Measurements from ENCODE around the gene ASCL3. TPM values are rescaled to one million over a fixed set of nuclear protein-coding genes. Genes with fewer than 3 reads are reported as not detected.

The ASCL3 gene
- polyA plus RNA-seq, 2 of the 4 experiments (the other 2 are of a cell fraction), result not detected

DNA sequence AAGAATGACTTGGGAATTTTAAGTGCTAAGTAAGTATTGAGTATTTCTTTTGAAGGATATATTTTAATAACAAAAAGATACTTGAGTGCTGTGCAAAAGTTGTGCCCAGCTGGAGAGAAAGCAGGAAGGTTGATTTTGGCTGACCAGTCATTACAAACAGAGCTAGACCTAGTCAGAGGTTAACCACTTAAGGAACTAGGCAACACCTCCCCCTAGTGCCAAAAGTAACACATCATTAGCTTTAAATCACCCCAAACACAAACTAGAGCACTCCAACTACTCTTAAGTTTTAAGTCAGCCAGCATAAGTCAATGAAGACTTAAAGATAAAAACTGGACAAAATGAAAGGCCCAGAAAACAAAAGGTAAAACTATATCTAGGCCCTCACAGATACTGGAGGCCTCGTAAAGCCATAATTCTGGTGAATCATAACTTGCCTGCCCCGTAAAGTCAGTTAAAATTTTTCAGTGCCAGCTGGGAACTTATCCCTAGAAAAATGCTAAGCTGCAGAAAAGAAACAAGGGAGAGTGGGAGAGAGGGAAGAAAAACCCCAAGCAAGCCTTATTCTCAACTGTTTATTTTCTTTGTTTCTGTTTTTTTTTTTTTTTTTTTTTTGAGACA lies 16.8 kb upstream of the ASCL3 start:
- H3K4me2 ChIP-seq, result peak overlapping the region; percentile 16; the same call in 2 of the 3 replicates
- no peaks in the 10 kb centered on the region for H3K9me3 ChIP-seq
- 14% methylated on average over 2 of the region's 2 CpGs for WGBS (ENCODE audit: missing lambda C conversion rate)
- DNase-seq (ENCODE audit: low read depth in 1 of 2, low spot score in 1 of 2) (peak; percentile 81), ATAC-seq (peak; percentile 33 to 44; a peak in 4 of 6 replicates), FAIRE-seq (no peak)
- POLR2A ChIA-PET, result interaction anchor here (0.6 to 1.5 kb wide), 4 partner anchors 48 to 562 kb away, joined by 3 to 20 read pairs (median 6); partner anchors contain the start of gene AKIP1
- CTCF ChIA-PET, result interaction anchor here (0.6 to 4.1 kb wide), 48 partner anchors 9 to 769 kb away, joined by 3 to 63 read pairs (median 4); partner anchors contain the start of genes AKIP1 and ASCL3
- peak overlapping the region in 1 of 2 experiments; percentile 34; a peak in 2 of 6 replicates for H3K27ac ChIP-seq
- no peak overlapping the region for H3K4me3 ChIP-seq
- TF ChIP-seq BHLHE40 (IDR thresholded peaks at IDR 0.05; ENCODE audit: low read depth, low read length) (no peak), SREBF2 (IDR thresholded peaks at IDR 0.05) (no peak), MAZ (IDR thresholded peaks at IDR 0.05; ENCODE audit: borderline replicate concordance, low read depth, low read length) (no peak), SMC3 (IDR thresholded peaks at IDR 0.05) (peak; percentile 65), FOSL2 (IDR thresholded peaks at IDR 0.05) (no peak), FOSL2 (CRISPR knock-in tag; IDR thresholded peaks at IDR 0.05) (no peak), CEBPB (IDR thresholded peaks at IDR 0.05) (no peak), RAD21 (conservative IDR thresholded peaks at IDR 0.05 in 1 of 2, IDR thresholded peaks at IDR 0.05 in 1 of 2) (peak; percentile 81 to 82)
- TF ChIP-seq, protein P1, sequence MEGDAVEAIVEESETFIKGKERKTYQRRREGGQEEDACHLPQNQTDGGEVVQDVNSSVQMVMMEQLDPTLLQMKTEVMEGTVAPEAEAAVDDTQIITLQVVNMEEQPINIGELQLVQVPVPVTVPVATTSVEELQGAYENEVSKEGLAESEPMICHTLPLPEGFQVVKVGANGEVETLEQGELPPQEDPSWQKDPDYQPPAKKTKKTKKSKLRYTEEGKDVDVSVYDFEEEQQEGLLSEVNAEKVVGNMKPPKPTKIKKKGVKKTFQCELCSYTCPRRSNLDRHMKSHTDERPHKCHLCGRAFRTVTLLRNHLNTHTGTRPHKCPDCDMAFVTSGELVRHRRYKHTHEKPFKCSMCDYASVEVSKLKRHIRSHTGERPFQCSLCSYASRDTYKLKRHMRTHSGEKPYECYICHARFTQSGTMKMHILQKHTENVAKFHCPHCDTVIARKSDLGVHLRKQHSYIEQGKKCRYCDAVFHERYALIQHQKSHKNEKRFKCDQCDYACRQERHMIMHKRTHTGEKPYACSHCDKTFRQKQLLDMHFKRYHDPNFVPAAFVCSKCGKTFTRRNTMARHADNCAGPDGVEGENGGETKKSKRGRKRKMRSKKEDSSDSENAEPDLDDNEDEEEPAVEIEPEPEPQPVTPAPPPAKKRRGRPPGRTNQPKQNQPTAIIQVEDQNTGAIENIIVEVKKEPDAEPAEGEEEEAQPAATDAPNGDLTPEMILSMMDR (IDR thresholded peaks at IDR 0.05), result peak; percentile 71
- H3K4me1 ChIP-seq, result peaks cover 20% of the 10 kb centered on the region

DNA sequence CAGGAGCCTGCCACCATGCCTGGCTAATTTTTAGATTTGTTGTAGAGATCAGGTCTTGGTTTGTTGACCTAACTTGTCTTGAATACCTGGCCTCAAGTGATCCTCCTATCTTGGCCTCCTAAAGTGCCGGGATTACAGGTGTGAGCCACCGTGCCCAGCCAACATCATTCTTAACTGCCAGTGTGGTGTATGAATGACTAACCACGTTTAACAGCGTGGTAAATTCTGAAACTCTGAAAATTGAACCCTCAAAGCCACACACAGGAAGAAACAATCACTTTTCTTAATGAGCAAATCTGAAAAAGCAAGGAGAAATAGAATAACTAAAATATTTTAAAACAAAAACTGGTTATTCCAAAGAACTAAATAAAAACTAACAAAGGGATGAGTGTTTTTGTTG lies 14.0 kb upstream of the ASCL3 start:
- no peak for DNase-seq (ENCODE audit: low read depth in 1 of 2, low spot score in 1 of 2)
- H3K4me1 ChIP-seq, result peaks cover 8% of the 10 kb centered on the region; the same call in 2 of the 3 replicates
- FAIRE-seq, result no peak
- 92% methylated on average over 4 of the region's 4 CpGs for WGBS (ENCODE audit: missing lambda C conversion rate)
- TF ChIP-seq, protein P2, sequence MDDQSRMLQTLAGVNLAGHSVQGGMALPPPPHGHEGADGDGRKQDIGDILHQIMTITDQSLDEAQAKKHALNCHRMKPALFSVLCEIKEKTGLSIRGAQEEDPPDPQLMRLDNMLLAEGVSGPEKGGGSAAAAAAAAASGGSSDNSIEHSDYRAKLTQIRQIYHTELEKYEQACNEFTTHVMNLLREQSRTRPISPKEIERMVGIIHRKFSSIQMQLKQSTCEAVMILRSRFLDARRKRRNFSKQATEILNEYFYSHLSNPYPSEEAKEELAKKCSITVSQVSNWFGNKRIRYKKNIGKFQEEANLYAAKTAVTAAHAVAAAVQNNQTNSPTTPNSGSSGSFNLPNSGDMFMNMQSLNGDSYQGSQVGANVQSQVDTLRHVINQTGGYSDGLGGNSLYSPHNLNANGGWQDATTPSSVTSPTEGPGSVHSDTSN (IDR thresholded peaks at IDR 0.05), result no peak
- TF ChIP-seq SREBF2 (IDR thresholded peaks at IDR 0.05) (no peak), KDM1A (IDR thresholded peaks at IDR 0.05; ENCODE audit: low read depth) (no peak), CEBPB (IDR thresholded peaks at IDR 0.05) (no peak), POLR2A (IDR thresholded peaks at IDR 0.05; ENCODE audit: low read length) (no peak), ZSCAN20 (CRISPR knock-in tag; IDR thresholded peaks at IDR 0.05) (no peak), HOXB5 (CRISPR knock-in tag; IDR thresholded peaks at IDR 0.05) (no peak)
- TF ChIP-seq, protein P1 (IDR thresholded peaks at IDR 0.05), result no peak
- TF ChIP-seq, protein P3, sequence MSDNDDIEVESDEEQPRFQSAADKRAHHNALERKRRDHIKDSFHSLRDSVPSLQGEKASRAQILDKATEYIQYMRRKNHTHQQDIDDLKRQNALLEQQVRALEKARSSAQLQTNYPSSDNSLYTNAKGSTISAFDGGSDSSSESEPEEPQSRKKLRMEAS (IDR thresholded peaks at IDR 0.05), result no peak
- TF ChIP-seq, protein P4, sequence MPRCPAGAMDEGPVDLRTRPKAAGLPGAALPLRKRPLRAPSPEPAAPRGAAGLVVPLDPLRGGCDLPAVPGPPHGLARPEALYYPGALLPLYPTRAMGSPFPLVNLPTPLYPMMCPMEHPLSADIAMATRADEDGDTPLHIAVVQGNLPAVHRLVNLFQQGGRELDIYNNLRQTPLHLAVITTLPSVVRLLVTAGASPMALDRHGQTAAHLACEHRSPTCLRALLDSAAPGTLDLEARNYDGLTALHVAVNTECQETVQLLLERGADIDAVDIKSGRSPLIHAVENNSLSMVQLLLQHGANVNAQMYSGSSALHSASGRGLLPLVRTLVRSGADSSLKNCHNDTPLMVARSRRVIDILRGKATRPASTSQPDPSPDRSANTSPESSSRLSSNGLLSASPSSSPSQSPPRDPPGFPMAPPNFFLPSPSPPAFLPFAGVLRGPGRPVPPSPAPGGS (IDR thresholded peaks at IDR 0.05), result no peak
- no peak for ATAC-seq
- no peak overlapping the region for H3K4me2 ChIP-seq
- ChIA-PET POLR2A (no interaction called here), CTCF (interaction anchor here (0.8 to 1.5 kb wide), 3 partner anchors 42 to 181 kb away, joined by 3 read pairs; a partner anchor contains a TSS)
- no peak overlapping the region for H3K27ac ChIP-seq
- no peak overlapping the region for H3K4me3 ChIP-seq
- H3K9me3 ChIP-seq, result no peaks in the 10 kb centered on the region
